ENCODE measurements around the gene ACP1. TPM values are rescaled to one million over a fixed set of nuclear protein-coding genes. Genes with fewer than 3 reads are reported as not detected.

Gene ACP1
- total and polyA plus RNA-seq, 10 of the 15 experiments (the other 5 are each of a cell fraction or from before 2014, with no cell fraction given), result 120 to 468 (median 175) TPM

- BruUV-seq (replicated peaks), result no TSS peak
- SMC1A ChIA-PET (ENCODE audit: uncharacterized antibody, unreplicated experiment), result interaction anchor here (0.7 kb wide), 1 partner anchor 120 kb away, joined by 3 read pairs; no protein-coding TSS in a partner anchor
- H3K9me3 ChIP-seq (replicated peaks; ENCODE audit: control insufficient read depth, insufficient read depth, low read length), result no peaks in the 10 kb centered on the region
- no peak overlapping the region for H3K4me3 ChIP-seq
- no peaks in the 10 kb centered on the region for H3K36me3 ChIP-seq (ENCODE audit: control insufficient read depth in 2 of 2, insufficient read depth in 2 of 2, low read length in 1 of 2)
- FAIRE-seq, result no peak
- CTCF ChIA-PET, result interaction anchor here (1.2 kb wide), 1 partner anchor 38 kb away, joined by 3 read pairs; no protein-coding TSS in a partner anchor
- no peaks in the 10 kb centered on the region for H3K4me1 ChIP-seq (ENCODE audit: control insufficient read depth, insufficient read depth, low read length)
- no peaks in the 10 kb centered on the region for H4K20me1 ChIP-seq (ENCODE audit: control insufficient read depth, insufficient read depth)
- 87% methylated on average over 9 of the region's 9 CpGs for WGBS (ENCODE audit: insufficient coverage, insufficient replicate concordance, low lambda C conversion rate, missing lambda C conversion rate)
- H3K27ac ChIP-seq (ENCODE audit: control insufficient read depth, insufficient read depth), result no peak overlapping the region
- H3K79me2 ChIP-seq (ENCODE audit: control insufficient read depth, insufficient read depth, low read length), result no peaks in the 10 kb centered on the region
- H3K9ac ChIP-seq (ENCODE audit: control insufficient read depth, insufficient read depth, low read length), result no peak overlapping the region
- no peaks in the 10 kb centered on the region for H3K27me3 ChIP-seq (replicated peaks in 1 of 2; ENCODE audit: control insufficient read depth in 2 of 2, insufficient read depth in 2 of 2, low read length in 1 of 2)
- no peak for ATAC-seq
- H3K4me2 ChIP-seq (ENCODE audit: control insufficient read depth, insufficient read depth), result no peak overlapping the region
- in situ Hi-C loops (cut with MboI) (no loop called here), intact Hi-C loops (cut with micrococcal nuclease; ENCODE audit: unreplicated experiment) (no loop called here)
- RAD21 ChIA-PET (ENCODE audit: unreplicated experiment), result no interaction called here
- no peak overlapping the region for H2AFZ ChIP-seq (ENCODE audit: control insufficient read depth, low read depth, low read length)
- no peak for DNase-seq (ENCODE audit: low read depth, low spot score)
- POLR2A ChIA-PET, result no interaction called here
- TF ChIP-seq E2F8 (IDR thresholded peaks at IDR 0.05; ENCODE audit: low read depth, partially characterized antibody) (no peak), RCOR1 (conservative IDR thresholded peaks at IDR 0.05; ENCODE audit: low read depth, low read length) (no peak), USF2 (IDR thresholded peaks at IDR 0.05; ENCODE audit: borderline replicate concordance, low read depth, low read length) (no peak), YY1 (IDR thresholded peaks at IDR 0.05; ENCODE audit: low read depth, low read length) (no peak), TBL1XR1 (IDR thresholded peaks at IDR 0.05; ENCODE audit: low read depth, low read length) (no peak), ZSCAN29 (IDR thresholded peaks at IDR 0.05) (no peak), ZNF207 (IDR thresholded peaks at IDR 0.05; ENCODE audit: borderline replicate concordance) (no peak), NR2C2 (IDR thresholded peaks at IDR 0.05; ENCODE audit: borderline replicate concordance, control insufficient read depth, insufficient read length, low read depth) (no peak), TCF7 (IDR thresholded peaks at IDR 0.05; ENCODE audit: borderline replicate concordance) (no peak), CTCF (IDR thresholded peaks at IDR 0.05 in 2 of 3, conservative IDR thresholded peaks at IDR 0.05 in 1 of 3; ENCODE audit: control insufficient read depth in 2 of 3, extremely low read depth in 1 of 3, insufficient read depth in 1 of 3, low read depth in 3 of 3, low read length in 3 of 3) (no peak), ASH2L (IDR thresholded peaks at IDR 0.05; ENCODE audit: borderline replicate concordance, low read depth) (no peak), ZNF687 (IDR thresholded peaks at IDR 0.05) (no peak), TCF12 (IDR thresholded peaks at IDR 0.05; ENCODE audit: low read depth, low read length) (no peak)
Observed at GRCh38 chr2:231521-232185, 33.1 kb upstream of the ACP1 start.
